ENCODE results near the gene MTERF4. TPM values are rescaled to one million over a fixed set of nuclear protein-coding genes. Genes with fewer than 3 reads are reported as not detected.

MTERF4 gene
- total RNA-seq, 2 experiments from 2014 or later, result 35.0 to 38.6 TPM

DNA sequence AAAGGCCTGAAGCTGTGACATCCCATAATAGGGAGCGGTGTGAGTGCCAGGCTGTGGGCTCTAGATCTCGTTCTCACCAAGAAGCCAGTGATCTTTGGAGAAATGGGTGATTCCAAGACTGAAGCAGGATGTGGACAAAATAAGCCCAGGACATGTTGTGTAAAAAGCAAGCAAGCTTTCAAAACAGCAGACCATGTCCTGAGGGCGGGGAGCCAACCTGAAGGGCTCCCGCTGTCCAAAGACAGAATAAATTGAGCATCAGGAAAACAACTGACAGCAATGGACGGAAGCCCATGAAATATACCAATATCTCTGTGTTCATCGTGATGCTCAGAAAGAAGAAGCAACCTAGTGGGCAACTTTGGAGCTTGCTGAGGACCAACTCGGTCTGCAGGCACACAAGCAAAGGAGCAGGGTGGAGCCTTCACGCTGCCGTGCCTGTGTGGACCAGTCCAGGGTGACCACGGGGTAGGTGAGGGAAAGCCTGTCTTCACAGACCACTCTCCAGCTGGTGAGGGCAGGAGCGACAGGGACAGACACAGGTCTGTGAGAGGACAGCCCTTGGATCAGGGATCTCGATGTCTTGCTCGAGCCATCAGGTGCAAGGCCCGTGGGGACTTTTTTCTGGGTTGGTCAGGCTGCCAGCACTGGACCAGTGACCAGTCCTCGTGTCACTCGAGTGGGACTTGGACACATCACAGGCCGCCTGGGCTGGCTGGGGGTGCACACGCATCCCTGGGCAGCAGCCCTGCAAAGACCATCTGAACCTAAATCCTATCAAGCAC lies 21.5 kb downstream of the MTERF4 start:
- intact Hi-C loops (cut with micrococcal nuclease), result no loop called here

GRCh38 chr2:241074901-241075540 lies 27.1 kb downstream of the MTERF4 start:
- DNase-seq, result no peak
- Mint-ChIP-seq H3K9me3 (no peaks in the 10 kb centered on the region), H3K4me3 (no peak overlapping the region), H3K36me3 (ENCODE audit: low read depth) (peaks cover 2% of the 10 kb centered on the region), H3K27ac (no peak overlapping the region), H3K4me1 (ENCODE audit: low read depth) (peaks cover 5% of the 10 kb centered on the region), H3K27me3 (ENCODE audit: low read depth) (no peaks in the 10 kb centered on the region)
- CTCF ChIA-PET, result no interaction called here
- intact Hi-C loops (cut with micrococcal nuclease), result loop anchor here (5.0 to 10.0 kb wide), 2 partner anchors 160 to 522 kb away; no protein-coding TSS in a partner anchor

More for the DNA sequence above, 21.5 kb downstream of the MTERF4 start:
- Mint-ChIP-seq H3K4me1 (ENCODE audit: low read depth) (peaks cover 7% of the 10 kb centered on the region), H3K27me3 (ENCODE audit: low read depth) (no peaks in the 10 kb centered on the region), H3K9me3 (no peaks in the 10 kb centered on the region), H3K4me3 (no peak overlapping the region), H3K36me3 (ENCODE audit: low read depth) (peaks cover 11% of the 10 kb centered on the region), H3K27ac (peak overlapping the region; percentile 24)
- no peak for DNase-seq
- CTCF ChIA-PET, result no interaction called here

GRCh38 chr2:241074065-241074818 lies 27.8 kb downstream of the MTERF4 start:
- intact Hi-C loops (cut with micrococcal nuclease), result loop anchor here (10.0 kb wide), 1 partner anchor 159 kb away; no protein-coding TSS in a partner anchor
- H3K27me3 Mint-ChIP-seq (ENCODE audit: low read depth), result no peaks in the 10 kb centered on the region
- CTCF ChIA-PET, result no interaction called here
- no peak overlapping the region for H3K27ac Mint-ChIP-seq
- no peak overlapping the region for H3K4me3 Mint-ChIP-seq
- no peak for DNase-seq
- H3K4me1 Mint-ChIP-seq (ENCODE audit: low read depth), result peaks cover 5% of the 10 kb centered on the region
- H3K36me3 Mint-ChIP-seq (ENCODE audit: low read depth), result peaks cover 2% of the 10 kb centered on the region
- no peaks in the 10 kb centered on the region for H3K9me3 Mint-ChIP-seq

DNA sequence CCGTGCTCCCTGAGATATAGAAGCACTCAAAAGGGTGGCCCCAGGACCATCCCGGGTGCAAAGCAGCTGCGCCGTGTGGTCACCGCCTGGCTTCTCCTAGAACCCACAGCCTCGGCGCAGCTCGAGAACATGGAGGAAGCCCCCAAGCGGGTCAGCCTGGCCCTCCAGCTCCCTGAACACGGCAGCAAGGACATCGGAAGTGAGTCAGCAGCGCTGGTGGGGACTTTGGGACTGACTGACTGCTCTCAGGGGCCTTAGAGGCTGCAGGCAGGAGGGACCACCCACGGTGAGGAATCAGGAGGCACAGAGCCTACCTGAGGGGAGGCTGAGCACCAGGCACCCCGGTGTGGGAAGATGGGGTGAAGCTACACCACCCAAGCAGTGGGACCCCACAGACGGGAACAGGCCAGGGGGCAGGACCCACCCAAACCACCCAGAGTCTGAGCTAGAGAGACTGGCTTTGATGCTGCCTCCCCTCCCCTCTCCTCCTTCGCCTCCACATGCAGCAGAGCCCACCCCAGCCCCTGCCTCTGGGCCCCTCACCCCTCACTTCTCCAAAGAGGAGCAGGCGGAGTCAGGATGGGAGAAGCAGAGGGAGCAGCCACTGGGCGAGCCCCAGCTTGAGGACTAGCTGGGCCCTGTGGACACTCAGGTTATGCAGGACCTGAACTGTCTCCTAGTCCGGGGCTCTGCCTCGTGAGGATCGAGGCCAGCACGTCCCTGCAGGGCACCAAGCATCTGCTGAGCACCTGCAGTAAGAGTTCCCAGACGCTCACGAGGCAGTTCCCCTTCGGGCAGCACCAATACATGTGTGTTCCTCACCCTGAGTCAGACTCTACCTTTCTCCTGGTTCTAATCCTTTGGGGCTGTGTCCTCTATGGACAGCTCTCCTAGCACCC lies 28.7 kb downstream of the MTERF4 start:
- H3K9me3 Mint-ChIP-seq, result no peaks in the 10 kb centered on the region
- intact Hi-C loops (cut with micrococcal nuclease), result loop anchor here (10.0 kb wide), 1 partner anchor 159 kb away; no protein-coding TSS in a partner anchor
- no peak for DNase-seq
- H3K27me3 Mint-ChIP-seq (ENCODE audit: low read depth), result no peaks in the 10 kb centered on the region
- H3K4me1 Mint-ChIP-seq (ENCODE audit: low read depth), result peaks cover 5% of the 10 kb centered on the region
- no peak overlapping the region for H3K4me3 Mint-ChIP-seq
- no peak overlapping the region for H3K27ac Mint-ChIP-seq
- H3K36me3 Mint-ChIP-seq (ENCODE audit: low read depth), result peaks cover 2% of the 10 kb centered on the region
- CTCF ChIA-PET, result no interaction called here

DNA sequence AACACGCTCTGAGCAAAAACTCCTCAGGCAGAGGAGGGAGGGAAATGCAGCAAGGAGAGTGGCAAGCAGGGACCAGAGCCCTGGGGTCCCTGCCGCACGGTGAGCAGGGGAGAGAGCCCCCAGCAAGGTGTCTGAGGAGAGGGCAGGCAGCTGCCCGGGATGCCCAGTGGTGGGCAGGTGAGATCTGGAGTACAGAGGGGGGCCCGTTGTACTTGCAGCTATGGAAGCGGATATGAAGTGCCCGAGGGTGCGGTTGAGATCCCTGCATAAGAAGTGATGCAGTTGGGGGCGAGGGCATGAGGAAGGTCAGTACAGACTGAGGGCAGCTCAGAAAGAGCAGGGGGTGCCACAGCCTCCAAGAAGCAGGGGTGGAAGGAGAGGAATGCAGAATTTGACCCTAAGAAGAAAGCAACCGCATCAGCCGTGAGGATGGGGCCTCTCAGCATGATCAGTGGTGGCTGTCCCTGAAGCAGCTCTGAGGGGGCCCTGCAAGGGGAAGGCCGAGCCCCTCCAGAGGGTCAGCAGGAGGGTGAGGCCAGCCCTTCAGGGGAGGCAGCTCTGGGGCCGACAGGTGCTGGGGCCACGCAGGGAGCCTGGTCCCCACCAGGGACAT lies 29.4 kb downstream of the MTERF4 start:
- Mint-ChIP-seq H3K4me1 (ENCODE audit: low read depth) (peaks cover 4% of the 10 kb centered on the region), H3K27me3 (ENCODE audit: low read depth) (no peaks in the 10 kb centered on the region), H3K9me3 (no peaks in the 10 kb centered on the region), H3K4me3 (no peak overlapping the region), H3K27ac (no peak overlapping the region), H3K36me3 (ENCODE audit: low read depth) (peaks cover 2% of the 10 kb centered on the region)
- intact Hi-C loops (cut with micrococcal nuclease), result loop anchor here (10.0 kb wide), 1 partner anchor 158 kb away; no protein-coding TSS in a partner anchor
- CTCF ChIA-PET, result no interaction called here
- no peak for DNase-seq

DNA sequence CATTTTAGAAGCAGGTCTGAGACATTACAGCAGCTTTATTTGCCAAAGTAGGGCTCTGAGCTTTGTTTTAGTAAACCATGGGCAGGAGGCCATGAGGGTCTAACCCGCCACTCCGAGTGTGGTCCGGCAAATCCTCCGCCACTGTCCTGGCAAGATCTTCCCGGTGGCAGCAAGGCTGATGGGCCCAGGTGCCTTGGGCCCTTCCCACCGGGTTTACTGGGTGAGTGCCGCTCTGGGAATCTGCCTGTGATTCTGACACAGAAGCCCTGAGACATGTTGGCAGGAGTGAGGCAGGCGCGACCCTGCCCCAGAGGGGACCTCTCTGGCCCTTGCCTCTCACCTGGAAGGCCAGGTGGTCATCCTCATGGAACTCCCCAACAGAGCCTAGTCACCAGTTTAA lies 29.9 kb downstream of the MTERF4 start:
- H3K4me1 Mint-ChIP-seq (ENCODE audit: low read depth), result no peaks in the 10 kb centered on the region
- CTCF ChIA-PET, result no interaction called here
- H3K27ac Mint-ChIP-seq, result no peak overlapping the region
- H3K4me3 Mint-ChIP-seq, result no peak overlapping the region
- no peaks in the 10 kb centered on the region for H3K9me3 Mint-ChIP-seq
- H3K27me3 Mint-ChIP-seq (ENCODE audit: low read depth), result no peaks in the 10 kb centered on the region
- intact Hi-C loops (cut with micrococcal nuclease), result loop anchor here (10.0 kb wide), 1 partner anchor 157 kb away; no protein-coding TSS in a partner anchor
- no peak for DNase-seq
- H3K36me3 Mint-ChIP-seq (ENCODE audit: low read depth), result peaks cover 2% of the 10 kb centered on the region

GRCh38 chr2:241071677-241072111 lies 30.4 kb downstream of the MTERF4 start:
- CTCF ChIA-PET, result no interaction called here
- intact Hi-C loops (cut with micrococcal nuclease), result loop anchor here (10.0 kb wide), 1 partner anchor 157 kb away; no protein-coding TSS in a partner anchor
- H3K9me3 Mint-ChIP-seq, result no peaks in the 10 kb centered on the region
- H3K36me3 Mint-ChIP-seq (ENCODE audit: low read depth), result peaks cover 2% of the 10 kb centered on the region
- H3K4me1 Mint-ChIP-seq (ENCODE audit: low read depth), result no peaks in the 10 kb centered on the region
- H3K27me3 Mint-ChIP-seq (ENCODE audit: low read depth), result no peaks in the 10 kb centered on the region
- H3K4me3 Mint-ChIP-seq, result no peak overlapping the region
- H3K27ac Mint-ChIP-seq, result no peak overlapping the region
- no peak for DNase-seq

- H3K27ac Mint-ChIP-seq, result no peak overlapping the region
- no peak for DNase-seq
- H3K4me3 Mint-ChIP-seq, result no peak overlapping the region
- H3K27me3 Mint-ChIP-seq (ENCODE audit: low read depth), result no peaks in the 10 kb centered on the region
- CTCF ChIA-PET, result no interaction called here
- intact Hi-C loops (cut with micrococcal nuclease), result loop anchor here (10.0 kb wide), 1 partner anchor 156 kb away; no protein-coding TSS in a partner anchor
- H3K9me3 Mint-ChIP-seq, result no peaks in the 10 kb centered on the region
- H3K36me3 Mint-ChIP-seq (ENCODE audit: low read depth), result peaks cover 2% of the 10 kb centered on the region
- H3K4me1 Mint-ChIP-seq (ENCODE audit: low read depth), result no peaks in the 10 kb centered on the region
Measured at GRCh38 chr2:241070811-241071676, 31.0 kb downstream of the MTERF4 start.

GRCh38 chr2:241070361-241070760 lies 31.7 kb downstream of the MTERF4 start:
- H3K9me3 Mint-ChIP-seq, result no peaks in the 10 kb centered on the region
- H3K27ac Mint-ChIP-seq, result no peak overlapping the region
- H3K4me1 Mint-ChIP-seq (ENCODE audit: low read depth), result no peaks in the 10 kb centered on the region
- CTCF ChIA-PET, result interaction anchor here (1.3 kb wide), 1 partner anchor 8 kb away, joined by 3 read pairs; no protein-coding TSS in a partner anchor
- H3K36me3 Mint-ChIP-seq (ENCODE audit: low read depth), result no peaks in the 10 kb centered on the region
- intact Hi-C loops (cut with micrococcal nuclease), result loop anchor here (10.0 kb wide), 1 partner anchor 156 kb away; no protein-coding TSS in a partner anchor
- H3K4me3 Mint-ChIP-seq, result no peak overlapping the region
- H3K27me3 Mint-ChIP-seq (ENCODE audit: low read depth), result no peaks in the 10 kb centered on the region
- DNase-seq, result no peak

DNA sequence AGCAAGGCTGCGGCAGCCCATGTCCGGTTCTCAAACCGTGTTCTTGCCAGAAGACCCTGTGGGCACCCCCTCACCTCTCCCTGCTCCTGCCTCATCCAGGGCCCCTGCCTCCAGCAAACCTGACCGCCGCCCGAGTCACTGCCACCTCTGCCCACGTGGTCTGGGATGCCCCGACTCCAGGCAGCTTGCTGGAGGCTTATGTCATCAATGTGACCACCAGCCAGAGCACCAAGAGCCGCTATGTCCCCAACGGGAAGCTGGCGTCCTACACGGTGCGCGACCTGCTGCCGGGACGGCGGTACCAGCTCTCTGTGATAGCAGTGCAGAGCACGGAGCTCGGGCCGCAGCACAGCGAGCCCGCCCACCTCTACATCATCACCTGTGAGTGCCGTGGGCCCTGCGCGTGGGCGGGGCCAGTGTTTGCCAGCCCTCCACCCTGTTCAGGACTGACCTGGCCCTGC lies 32.2 kb downstream of the MTERF4 start:
- H3K27me3 Mint-ChIP-seq (ENCODE audit: low read depth), result no peaks in the 10 kb centered on the region
- DNase-seq, result no peak
- H3K4me3 Mint-ChIP-seq, result no peak overlapping the region
- H3K9me3 Mint-ChIP-seq, result no peaks in the 10 kb centered on the region
- CTCF ChIA-PET, result interaction anchor here (1.3 kb wide), 1 partner anchor 8 kb away, joined by 3 read pairs; no protein-coding TSS in a partner anchor
- intact Hi-C loops (cut with micrococcal nuclease), result loop anchor here (10.0 kb wide), 1 partner anchor 155 kb away; no protein-coding TSS in a partner anchor
- H3K36me3 Mint-ChIP-seq (ENCODE audit: low read depth), result no peaks in the 10 kb centered on the region
- H3K27ac Mint-ChIP-seq, result no peak overlapping the region
- H3K4me1 Mint-ChIP-seq (ENCODE audit: low read depth), result no peaks in the 10 kb centered on the region

Measured in activated naive CD4-positive, alpha-beta T cell treated with anti-CD3 and anti-CD28 coated beads for 36 hours (primary cell).